ENCODE results near the gene CPNE6. TPM values are rescaled to one million over a fixed set of nuclear protein-coding genes. Genes with fewer than 3 reads are reported as not detected.
"Not testable (repeated sequence)": the region's sequence is repeated elsewhere in the genome, so short reads cannot be mapped to it uniquely, and the experiment has no call there.

CPNE6 gene
- total RNA-seq, result not detected in 2 replicates

DNA sequence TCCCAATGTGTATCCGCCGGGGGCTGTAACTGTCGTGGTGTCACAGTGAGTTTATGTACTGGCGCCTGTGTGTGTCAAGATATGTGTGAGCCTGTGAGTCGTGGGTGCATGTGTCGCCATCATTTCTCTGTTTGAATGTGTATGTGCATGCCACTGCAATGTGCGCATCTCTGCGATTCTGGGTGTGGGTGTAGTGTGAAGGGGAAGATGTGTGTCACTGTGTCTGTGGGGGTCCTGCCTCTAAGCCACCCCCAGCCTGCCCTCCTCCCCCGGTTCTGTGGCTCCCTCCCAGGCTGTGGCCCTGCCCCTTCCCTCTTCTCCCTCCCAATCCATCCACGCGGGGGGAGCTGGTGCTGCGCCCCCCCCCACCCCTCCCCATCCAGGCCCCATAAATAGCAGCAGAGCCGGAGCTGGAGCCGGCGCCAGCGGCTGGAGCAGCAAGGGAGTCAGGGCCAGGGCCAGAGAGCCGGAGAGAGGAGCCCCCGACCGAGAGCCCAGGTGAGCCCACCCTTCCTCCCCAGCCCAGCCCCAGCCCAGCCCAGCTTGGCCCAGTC is at the start of gene CPNE6:
Gene CPNE6 (plus strand): TSS at position 419 of the 554 bp plus-strand sequence. CDS start 1,375 bp downstream, outside the sequence.
- DNase-seq (ENCODE audit: low read depth), result no peak
- FAIRE-seq, result no peak

DNA sequence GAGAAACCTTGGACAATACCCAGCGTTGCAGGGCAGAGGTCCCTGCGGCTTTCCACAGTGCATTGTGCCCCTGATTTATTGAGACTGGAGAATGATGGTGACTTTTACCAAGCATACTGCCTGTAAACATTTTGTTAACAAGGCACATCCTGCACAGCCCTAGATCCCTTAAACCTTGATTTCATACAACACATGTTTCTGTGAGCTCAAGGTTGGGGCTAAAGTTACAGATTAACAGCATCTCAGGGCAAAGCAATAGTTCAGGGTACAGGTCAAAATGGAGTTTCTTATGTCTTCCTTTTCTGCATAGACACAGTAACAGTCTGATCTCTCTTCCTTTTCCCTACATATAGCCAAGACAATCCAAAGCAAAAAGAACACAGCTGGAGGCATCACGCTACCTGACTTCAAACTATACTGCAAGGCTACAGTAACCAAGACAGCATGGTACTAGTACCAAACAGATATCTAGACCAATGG is 46.4 kb upstream of the CPNE6 start:
- not testable (repeated sequence) for H3K36me3 ChIP-seq (ENCODE audit: control insufficient read depth, insufficient read depth, low read length); H3K4me3 ChIP-seq (ENCODE audit: low read depth, low read length); DNase-seq (ENCODE audit: low read depth); FAIRE-seq; H3K27me3 ChIP-seq (ENCODE audit: control insufficient read depth, insufficient read depth, low read length)

More for the DNA sequence above, at the start of gene CPNE6:
- TF ChIP-seq, protein P1, sequence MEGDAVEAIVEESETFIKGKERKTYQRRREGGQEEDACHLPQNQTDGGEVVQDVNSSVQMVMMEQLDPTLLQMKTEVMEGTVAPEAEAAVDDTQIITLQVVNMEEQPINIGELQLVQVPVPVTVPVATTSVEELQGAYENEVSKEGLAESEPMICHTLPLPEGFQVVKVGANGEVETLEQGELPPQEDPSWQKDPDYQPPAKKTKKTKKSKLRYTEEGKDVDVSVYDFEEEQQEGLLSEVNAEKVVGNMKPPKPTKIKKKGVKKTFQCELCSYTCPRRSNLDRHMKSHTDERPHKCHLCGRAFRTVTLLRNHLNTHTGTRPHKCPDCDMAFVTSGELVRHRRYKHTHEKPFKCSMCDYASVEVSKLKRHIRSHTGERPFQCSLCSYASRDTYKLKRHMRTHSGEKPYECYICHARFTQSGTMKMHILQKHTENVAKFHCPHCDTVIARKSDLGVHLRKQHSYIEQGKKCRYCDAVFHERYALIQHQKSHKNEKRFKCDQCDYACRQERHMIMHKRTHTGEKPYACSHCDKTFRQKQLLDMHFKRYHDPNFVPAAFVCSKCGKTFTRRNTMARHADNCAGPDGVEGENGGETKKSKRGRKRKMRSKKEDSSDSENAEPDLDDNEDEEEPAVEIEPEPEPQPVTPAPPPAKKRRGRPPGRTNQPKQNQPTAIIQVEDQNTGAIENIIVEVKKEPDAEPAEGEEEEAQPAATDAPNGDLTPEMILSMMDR (IDR thresholded peaks at IDR 0.05; ENCODE audit: insufficient read depth, low read length, severe bottlenecking), result no peak
- Histone ChIP-seq H3K27me3 (ENCODE audit: control insufficient read depth, insufficient read depth, low read length) (peaks cover 6% of the 10 kb centered on the region), H3K4me3 (ENCODE audit: low read depth, low read length) (no peak within 1 kb of the TSS), H3K36me3 (ENCODE audit: control insufficient read depth, insufficient read depth, low read length) (no peaks in the 10 kb centered on the region)

DNA sequence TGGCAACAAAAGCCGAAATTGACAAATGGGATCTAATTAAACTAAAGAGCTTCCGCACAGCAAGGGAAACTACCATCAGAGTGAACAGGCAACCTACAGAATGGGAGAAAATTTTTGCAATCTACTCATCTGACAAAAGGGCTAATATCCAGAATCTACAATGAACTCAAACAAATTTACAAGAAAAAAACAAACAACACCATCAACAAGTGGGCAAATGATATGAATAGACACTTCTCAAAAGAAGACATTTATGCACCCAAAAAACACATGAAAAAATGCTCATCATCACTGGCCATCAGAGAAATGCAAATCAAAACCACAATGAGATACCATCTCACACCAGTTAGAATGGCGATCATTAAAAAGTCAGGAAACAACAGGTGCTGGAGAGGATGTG is 41.7 kb upstream of the CPNE6 start:
- DNase-seq (ENCODE audit: low read depth); H3K36me3 ChIP-seq (ENCODE audit: control insufficient read depth, insufficient read depth, low read length); H3K27me3 ChIP-seq (ENCODE audit: control insufficient read depth, insufficient read depth, low read length); H3K4me3 ChIP-seq (ENCODE audit: low read depth, low read length); FAIRE-seq: not testable (repeated sequence)

DNA sequence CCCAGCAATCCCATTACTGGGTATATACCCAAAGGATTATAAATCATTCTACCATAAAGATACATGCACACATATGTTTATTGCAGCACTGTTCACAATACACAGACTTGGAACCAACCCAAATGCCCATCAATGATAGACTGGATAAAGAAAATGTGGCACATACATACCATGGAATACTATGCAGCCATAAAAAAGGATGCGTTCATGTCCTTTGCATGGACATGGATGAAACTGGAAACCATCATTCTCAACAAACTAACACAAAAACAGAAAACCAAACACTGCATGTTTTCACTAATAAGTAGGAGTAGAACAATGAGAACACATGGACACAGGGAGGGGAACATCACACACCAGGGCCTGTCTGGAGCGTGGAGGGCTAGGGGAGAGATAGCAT is 40.0 kb upstream of the CPNE6 start:
- not testable (repeated sequence) for DNase-seq (ENCODE audit: low read depth); FAIRE-seq; H3K27me3 ChIP-seq (ENCODE audit: control insufficient read depth, insufficient read depth, low read length); H3K36me3 ChIP-seq (ENCODE audit: control insufficient read depth, insufficient read depth, low read length); H3K4me3 ChIP-seq (ENCODE audit: low read depth, low read length)

DNA sequence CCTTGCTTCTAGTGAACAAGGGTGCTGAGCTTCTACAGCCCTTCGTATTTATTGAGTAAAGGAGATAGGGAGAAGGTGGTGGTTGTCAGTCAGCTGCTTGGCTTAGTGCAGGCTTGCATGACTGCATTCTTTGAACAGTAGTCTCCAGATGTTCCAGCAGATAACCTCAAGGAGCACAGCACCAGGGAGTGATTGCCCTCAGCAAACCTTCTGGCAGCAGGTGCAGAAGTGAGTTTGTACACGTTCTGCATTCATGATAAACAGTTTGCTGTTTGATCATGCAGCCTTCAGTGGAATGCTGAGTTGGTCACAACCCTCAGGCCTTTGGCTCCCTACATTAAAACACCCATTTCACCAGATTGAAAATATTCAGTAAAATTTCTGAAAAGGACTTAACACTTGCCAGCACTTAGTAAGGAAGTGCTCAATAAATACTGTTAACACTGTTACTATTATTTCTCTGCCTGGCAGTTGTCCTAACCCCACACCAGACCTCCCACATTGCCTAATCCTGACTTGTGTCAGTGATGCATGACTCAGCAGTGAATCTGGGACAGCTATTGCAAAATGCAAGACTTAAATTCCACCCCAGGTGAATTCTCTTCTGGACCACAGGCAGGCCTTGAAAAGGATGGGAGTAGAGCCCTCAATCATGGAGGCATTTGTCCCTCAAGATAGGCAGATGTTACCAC is 38.5 kb upstream of the CPNE6 start:
- no peaks in the 10 kb centered on the region for H3K36me3 ChIP-seq (ENCODE audit: control insufficient read depth, insufficient read depth, low read length)
- FAIRE-seq, result no peak
- peak; percentile 96 for DNase-seq (ENCODE audit: low read depth)
- H3K4me3 ChIP-seq (ENCODE audit: low read depth, low read length), result no peak overlapping the region
- no peaks in the 10 kb centered on the region for H3K27me3 ChIP-seq (ENCODE audit: control insufficient read depth, insufficient read depth, low read length)
- TF ChIP-seq, protein P1 (IDR thresholded peaks at IDR 0.05; ENCODE audit: insufficient read depth, low read length, severe bottlenecking), result no peak

DNA sequence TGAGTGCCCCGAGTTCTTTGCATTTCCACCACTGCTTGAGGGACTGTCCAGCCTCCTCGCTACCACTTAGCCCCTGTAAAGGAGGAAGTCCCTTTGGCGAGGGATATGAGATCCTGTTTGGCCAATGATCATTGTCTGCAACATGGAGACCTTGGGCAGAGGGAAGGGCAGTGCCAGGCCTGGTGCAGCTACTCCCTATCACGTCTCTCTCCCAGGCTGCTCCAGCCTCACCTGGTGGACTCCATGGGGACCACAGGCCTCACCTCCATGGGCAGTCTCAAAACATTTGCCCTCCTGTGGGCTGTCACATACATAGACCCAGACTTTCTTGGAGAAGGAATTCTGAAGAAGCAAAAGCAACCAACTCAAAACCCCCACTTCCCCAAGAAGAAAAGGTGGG is 35.6 kb upstream of the CPNE6 start:
- DNase-seq (ENCODE audit: low read depth); FAIRE-seq: not testable (repeated sequence)
- peak overlapping the region; percentile 47 for H3K4me3 ChIP-seq (ENCODE audit: low read depth, low read length)

DNA sequence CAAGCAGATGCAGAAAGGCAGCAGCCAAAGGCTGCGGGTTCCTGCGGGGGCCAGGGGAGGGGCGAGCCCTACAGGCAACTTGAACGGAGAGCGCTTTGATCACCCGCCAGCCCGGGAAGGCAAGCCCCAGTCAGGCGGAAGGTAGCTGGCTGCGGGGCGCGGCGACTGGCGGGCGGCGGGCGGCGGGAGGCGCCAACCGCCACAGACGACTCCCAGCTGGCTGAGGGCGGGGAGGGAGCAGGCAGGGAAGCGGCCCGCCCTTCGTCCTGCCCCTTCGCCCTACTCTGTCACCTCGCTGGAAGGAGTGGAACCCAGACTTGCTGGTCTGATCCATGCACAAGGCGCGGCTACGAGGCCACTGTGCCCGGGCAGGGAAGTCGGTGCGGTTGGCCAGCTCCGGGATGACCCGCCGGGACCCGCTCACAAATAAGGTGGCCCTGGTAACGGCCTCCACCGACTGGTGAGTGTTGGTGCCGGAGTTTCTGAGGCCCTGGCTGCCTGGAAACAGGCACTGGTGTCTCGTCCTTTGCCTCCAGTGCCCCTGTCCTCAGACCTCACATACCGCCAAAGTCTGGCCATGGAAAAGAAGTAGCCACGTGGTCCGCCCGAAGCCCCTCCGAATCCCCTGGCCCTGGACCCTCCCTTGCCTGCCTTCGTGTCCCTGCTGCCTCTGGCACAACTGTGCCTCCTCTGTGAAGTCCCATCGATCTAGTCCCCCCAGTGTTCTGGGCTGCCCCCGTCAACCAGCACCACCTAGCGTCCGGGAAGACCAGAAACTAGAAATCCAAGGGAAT is 35.0 kb upstream of the CPNE6 start:
- FAIRE-seq (no peak), DNase-seq (ENCODE audit: low read depth) (peak; percentile 60)
- H3K4me3 ChIP-seq (ENCODE audit: low read depth, low read length), result peak overlapping the region; percentile 47
- no peaks in the 10 kb centered on the region for H3K36me3 ChIP-seq (ENCODE audit: control insufficient read depth, insufficient read depth, low read length)
- H3K27me3 ChIP-seq (ENCODE audit: control insufficient read depth, insufficient read depth, low read length), result no peaks in the 10 kb centered on the region
- TF ChIP-seq, protein P1 (IDR thresholded peaks at IDR 0.05; ENCODE audit: insufficient read depth, low read length, severe bottlenecking), result peak; percentile 73

More for the DNA sequence above, 35.6 kb upstream of the CPNE6 start:
- H3K27me3 ChIP-seq (ENCODE audit: control insufficient read depth, insufficient read depth, low read length); H3K36me3 ChIP-seq (ENCODE audit: control insufficient read depth, insufficient read depth, low read length): not testable (repeated sequence)

DNA sequence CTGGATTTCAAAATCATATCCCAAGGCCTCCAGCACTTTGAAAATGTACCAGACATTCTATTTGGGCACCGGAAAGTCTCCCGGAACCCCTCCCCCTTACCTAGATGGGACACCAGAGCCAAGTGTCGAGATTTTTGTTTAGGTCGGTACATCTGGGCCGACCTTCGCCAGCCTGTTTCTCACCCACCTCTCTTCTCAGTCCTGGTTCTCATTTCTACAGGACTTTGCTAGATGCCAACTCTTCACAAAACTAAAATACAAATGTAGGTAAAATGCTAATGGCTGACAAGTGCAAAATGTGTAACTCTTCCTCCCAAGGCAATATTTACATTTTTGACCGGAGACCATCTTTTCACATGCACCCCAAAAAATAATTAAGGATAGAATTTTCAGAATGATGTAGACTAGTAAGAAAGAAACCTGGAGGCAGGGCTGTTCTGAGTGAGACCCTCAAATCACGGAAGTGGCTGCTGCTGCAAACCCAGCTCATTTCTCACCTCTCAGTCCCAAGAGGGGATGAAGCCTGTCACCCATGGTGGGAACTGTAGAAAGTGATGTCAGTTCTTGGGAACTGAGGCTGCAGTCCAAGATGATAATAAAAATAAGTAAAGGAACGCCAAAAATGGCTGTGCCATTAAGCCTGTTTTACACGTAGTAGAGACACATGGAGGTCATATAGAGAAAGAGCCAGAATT is 34.3 kb upstream of the CPNE6 start:
- DNase-seq (ENCODE audit: low read depth); H3K27me3 ChIP-seq (ENCODE audit: control insufficient read depth, insufficient read depth, low read length); H3K36me3 ChIP-seq (ENCODE audit: control insufficient read depth, insufficient read depth, low read length); FAIRE-seq: not testable (repeated sequence)
- peak overlapping the region; percentile 47 for H3K4me3 ChIP-seq (ENCODE audit: low read depth, low read length)
